Endothelial cell of umbilical vein (primary cell): ENCODE data around the gene CAMK2D.

Source experiments
- EZH2 ChIP-seq: IDR thresholded peaks from 2 replicates; pipeline ENCODE4 v1.6.1; 2012; ENCODE audit warnings: borderline replicate concordance, low read depth, mild to moderate bottlenecking, moderate library complexity, low read length, inconsistent platforms; ENCODE audit not compliant: severe bottlenecking
- FOS ChIP-seq: IDR thresholded peaks from 2 replicates; pipeline ENCODE4 v1.6.1; 2011; ENCODE audit warnings: mild to moderate bottlenecking, low read length, moderate library complexity, borderline replicate concordance; ENCODE audit not compliant: insufficient read depth
- GATA2 ChIP-seq: IDR thresholded peaks from 2 replicates; pipeline ENCODE4 v1.7.0; 2011; ENCODE audit warnings: low read depth, mild to moderate bottlenecking, moderate library complexity, mixed read lengths, low read length; ENCODE audit not compliant: insufficient read length, insufficient read depth
- JUN ChIP-seq: IDR thresholded peaks from 2 replicates; pipeline ENCODE4 v1.6.1; 2011; ENCODE audit warnings: borderline replicate concordance, low read depth; ENCODE audit not compliant: insufficient read length, insufficient read depth
- POLR2A ChIP-seq: IDR thresholded peaks from 2 replicates; pipeline ENCODE4 v1.6.1; 2012; ENCODE audit warnings: low read depth, mild to moderate bottlenecking, control low read depth, low read length
- POLR2AphosphoS5 ChIP-seq: IDR thresholded peaks from 2 replicates; pipeline ENCODE4 v1.6.1; 2012; ENCODE audit warnings: low read depth, mild to moderate bottlenecking, control low read depth, low read length, moderate library complexity; ENCODE audit not compliant: insufficient read depth
- TF ChIP-seq, protein P1 (sequence below), 2 donors: IDR thresholded peaks; 1 replicate in 1 of 2; 2 replicates in 1 of 2; pipeline ENCODE4 v1.5.1; 2011; ENCODE audit warnings: low read length in 2 of 2, mild to moderate bottlenecking in 2 of 2, moderate library complexity in 2 of 2, control low read depth in 1 of 2, inconsistent platforms in 1 of 2, low read depth in 1 of 2; ENCODE audit not compliant: insufficient read depth in 1 of 2; ENCODE audit errors: extremely low read depth in 1 of 2
- TF ChIP-seq, protein P2 (sequence below): IDR thresholded peaks from 2 replicates; pipeline ENCODE4 v1.6.1; 2011; ENCODE audit not compliant: insufficient read depth, insufficient read length

DNA sequence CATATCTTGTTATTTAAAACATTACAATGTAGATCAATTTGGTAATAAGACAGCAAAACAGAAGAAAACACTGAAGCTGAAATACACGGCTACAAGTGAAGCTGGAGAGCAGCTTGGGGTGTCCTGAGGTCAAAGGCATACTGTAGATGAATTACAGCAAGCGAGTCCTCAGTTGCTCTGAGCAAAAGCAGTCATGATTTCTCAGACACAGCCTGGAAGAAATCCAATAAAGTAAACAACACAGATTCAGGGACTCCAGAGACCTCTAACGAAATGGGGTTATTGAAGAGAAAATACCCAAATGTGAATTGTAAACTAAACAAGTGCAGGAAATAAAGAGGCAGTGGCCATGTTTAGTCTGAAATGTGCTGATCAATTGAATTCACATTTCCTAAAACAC, 324.4 kb downstream of the CAMK2D start:
- TF ChIP-seq, protein P1, sequence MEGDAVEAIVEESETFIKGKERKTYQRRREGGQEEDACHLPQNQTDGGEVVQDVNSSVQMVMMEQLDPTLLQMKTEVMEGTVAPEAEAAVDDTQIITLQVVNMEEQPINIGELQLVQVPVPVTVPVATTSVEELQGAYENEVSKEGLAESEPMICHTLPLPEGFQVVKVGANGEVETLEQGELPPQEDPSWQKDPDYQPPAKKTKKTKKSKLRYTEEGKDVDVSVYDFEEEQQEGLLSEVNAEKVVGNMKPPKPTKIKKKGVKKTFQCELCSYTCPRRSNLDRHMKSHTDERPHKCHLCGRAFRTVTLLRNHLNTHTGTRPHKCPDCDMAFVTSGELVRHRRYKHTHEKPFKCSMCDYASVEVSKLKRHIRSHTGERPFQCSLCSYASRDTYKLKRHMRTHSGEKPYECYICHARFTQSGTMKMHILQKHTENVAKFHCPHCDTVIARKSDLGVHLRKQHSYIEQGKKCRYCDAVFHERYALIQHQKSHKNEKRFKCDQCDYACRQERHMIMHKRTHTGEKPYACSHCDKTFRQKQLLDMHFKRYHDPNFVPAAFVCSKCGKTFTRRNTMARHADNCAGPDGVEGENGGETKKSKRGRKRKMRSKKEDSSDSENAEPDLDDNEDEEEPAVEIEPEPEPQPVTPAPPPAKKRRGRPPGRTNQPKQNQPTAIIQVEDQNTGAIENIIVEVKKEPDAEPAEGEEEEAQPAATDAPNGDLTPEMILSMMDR (IDR thresholded peaks at IDR 0.05; ENCODE audit: extremely low read depth in 1 of 2, insufficient read depth in 1 of 2, low read depth in 1 of 2, low read length in 2 of 2), result no peak
- TF ChIP-seq, protein P2, sequence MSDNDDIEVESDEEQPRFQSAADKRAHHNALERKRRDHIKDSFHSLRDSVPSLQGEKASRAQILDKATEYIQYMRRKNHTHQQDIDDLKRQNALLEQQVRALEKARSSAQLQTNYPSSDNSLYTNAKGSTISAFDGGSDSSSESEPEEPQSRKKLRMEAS, result no peak
- TF ChIP-seq EZH2, result no peak
- no peak for TF ChIP-seq FOS
- TF ChIP-seq JUN, result no peak
- TF ChIP-seq POLR2AphosphoS5, result no peak
- TF ChIP-seq GATA2, result no peak
- TF ChIP-seq POLR2A, result no peak
